ENCODE measurements around the gene TTBK1.

TTBK1 gene

GRCh38 chr6:43273707-43274106 lies 30.4 kb downstream of the TTBK1 start:
- TF ChIP-seq, protein P1, sequence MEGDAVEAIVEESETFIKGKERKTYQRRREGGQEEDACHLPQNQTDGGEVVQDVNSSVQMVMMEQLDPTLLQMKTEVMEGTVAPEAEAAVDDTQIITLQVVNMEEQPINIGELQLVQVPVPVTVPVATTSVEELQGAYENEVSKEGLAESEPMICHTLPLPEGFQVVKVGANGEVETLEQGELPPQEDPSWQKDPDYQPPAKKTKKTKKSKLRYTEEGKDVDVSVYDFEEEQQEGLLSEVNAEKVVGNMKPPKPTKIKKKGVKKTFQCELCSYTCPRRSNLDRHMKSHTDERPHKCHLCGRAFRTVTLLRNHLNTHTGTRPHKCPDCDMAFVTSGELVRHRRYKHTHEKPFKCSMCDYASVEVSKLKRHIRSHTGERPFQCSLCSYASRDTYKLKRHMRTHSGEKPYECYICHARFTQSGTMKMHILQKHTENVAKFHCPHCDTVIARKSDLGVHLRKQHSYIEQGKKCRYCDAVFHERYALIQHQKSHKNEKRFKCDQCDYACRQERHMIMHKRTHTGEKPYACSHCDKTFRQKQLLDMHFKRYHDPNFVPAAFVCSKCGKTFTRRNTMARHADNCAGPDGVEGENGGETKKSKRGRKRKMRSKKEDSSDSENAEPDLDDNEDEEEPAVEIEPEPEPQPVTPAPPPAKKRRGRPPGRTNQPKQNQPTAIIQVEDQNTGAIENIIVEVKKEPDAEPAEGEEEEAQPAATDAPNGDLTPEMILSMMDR (IDR thresholded peaks at IDR 0.05; ENCODE audit: insufficient read depth, low read length) = no peak
- no peak for TF ChIP-seq POLR2AphosphoS5 (IDR thresholded peaks at IDR 0.05; ENCODE audit: low read depth)
- TF ChIP-seq, protein P2, sequence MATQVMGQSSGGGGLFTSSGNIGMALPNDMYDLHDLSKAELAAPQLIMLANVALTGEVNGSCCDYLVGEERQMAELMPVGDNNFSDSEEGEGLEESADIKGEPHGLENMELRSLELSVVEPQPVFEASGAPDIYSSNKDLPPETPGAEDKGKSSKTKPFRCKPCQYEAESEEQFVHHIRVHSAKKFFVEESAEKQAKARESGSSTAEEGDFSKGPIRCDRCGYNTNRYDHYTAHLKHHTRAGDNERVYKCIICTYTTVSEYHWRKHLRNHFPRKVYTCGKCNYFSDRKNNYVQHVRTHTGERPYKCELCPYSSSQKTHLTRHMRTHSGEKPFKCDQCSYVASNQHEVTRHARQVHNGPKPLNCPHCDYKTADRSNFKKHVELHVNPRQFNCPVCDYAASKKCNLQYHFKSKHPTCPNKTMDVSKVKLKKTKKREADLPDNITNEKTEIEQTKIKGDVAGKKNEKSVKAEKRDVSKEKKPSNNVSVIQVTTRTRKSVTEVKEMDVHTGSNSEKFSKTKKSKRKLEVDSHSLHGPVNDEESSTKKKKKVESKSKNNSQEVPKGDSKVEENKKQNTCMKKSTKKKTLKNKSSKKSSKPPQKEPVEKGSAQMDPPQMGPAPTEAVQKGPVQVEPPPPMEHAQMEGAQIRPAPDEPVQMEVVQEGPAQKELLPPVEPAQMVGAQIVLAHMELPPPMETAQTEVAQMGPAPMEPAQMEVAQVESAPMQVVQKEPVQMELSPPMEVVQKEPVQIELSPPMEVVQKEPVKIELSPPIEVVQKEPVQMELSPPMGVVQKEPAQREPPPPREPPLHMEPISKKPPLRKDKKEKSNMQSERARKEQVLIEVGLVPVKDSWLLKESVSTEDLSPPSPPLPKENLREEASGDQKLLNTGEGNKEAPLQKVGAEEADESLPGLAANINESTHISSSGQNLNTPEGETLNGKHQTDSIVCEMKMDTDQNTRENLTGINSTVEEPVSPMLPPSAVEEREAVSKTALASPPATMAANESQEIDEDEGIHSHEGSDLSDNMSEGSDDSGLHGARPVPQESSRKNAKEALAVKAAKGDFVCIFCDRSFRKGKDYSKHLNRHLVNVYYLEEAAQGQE (IDR thresholded peaks at IDR 0.05; ENCODE audit: insufficient replicate concordance, low read depth) = no peak
- no peak for TF ChIP-seq GABPA (IDR thresholded peaks at IDR 0.05; ENCODE audit: low read depth)
- no peak for TF ChIP-seq SPI1 (IDR thresholded peaks at IDR 0.05; ENCODE audit: borderline replicate concordance, low read depth)
- DNase-seq (ENCODE audit: low read depth in 1 of 2, low spot score in 1 of 2) = no peak
- no peak overlapping the region for H3K27ac ChIP-seq (replicated peaks)
- H3K4me3 ChIP-seq (replicated peaks; ENCODE audit: insufficient read depth, low read length) = no peak overlapping the region
- H3K27me3 ChIP-seq (ENCODE audit: insufficient read depth, poor library complexity, severe bottlenecking) = peaks cover 72% of the 10 kb centered on the region

GRCh38 chr6:43274127-43274915 lies 31.0 kb downstream of the TTBK1 start:
- no peak overlapping the region for H3K4me3 ChIP-seq (replicated peaks; ENCODE audit: insufficient read depth, low read length)

DNA sequence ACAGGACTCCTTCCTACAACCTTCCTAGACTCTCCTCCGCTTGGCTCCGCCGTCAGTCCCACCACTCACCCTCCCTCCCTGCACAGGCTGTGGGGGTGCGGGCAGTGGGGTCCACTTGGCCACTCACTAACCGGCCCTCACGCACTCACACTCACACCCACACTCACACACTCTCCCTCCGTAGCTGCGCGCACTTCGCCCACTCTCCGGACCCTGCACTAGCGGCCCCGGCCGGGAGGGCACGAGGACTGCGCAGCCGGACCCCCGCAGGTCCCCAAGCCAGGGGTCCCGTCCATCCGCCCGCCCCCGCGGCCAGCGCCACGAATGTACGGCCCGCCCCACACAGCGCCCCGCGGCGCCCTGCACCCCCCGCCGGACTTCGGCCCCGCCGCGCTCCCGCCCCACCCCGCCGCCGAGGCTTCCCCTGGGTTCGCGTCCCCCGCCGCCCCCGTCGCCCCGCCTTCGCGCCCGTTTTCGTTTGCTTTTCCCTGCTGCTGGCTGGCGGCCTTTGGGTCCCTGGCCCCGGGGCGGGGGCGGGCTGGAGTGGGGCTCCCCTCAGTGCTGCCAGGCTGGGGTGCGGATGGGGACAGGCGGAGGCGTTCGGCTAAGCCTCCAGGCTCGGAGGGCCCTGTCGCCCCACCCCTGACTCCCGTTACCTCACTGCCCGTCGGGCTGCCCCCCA lies 31.8 kb downstream of the TTBK1 start:
- peaks cover 63% of the 10 kb centered on the region for H3K27me3 ChIP-seq (ENCODE audit: insufficient read depth, poor library complexity, severe bottlenecking)
- TF ChIP-seq POLR2AphosphoS5 (IDR thresholded peaks at IDR 0.05; ENCODE audit: low read depth) (no peak), SPI1 (IDR thresholded peaks at IDR 0.05; ENCODE audit: borderline replicate concordance, low read depth) (no peak), GABPA (IDR thresholded peaks at IDR 0.05; ENCODE audit: low read depth) (no peak)
- TF ChIP-seq, protein P1 (IDR thresholded peaks at IDR 0.05; ENCODE audit: insufficient read depth, low read length) = no peak
- TF ChIP-seq, protein P2 (IDR thresholded peaks at IDR 0.05; ENCODE audit: insufficient replicate concordance, low read depth) = no peak
- DNase-seq (ENCODE audit: low read depth in 1 of 2, low spot score in 1 of 2) = no peak
- no peak overlapping the region for H3K4me3 ChIP-seq (replicated peaks; ENCODE audit: insufficient read depth, low read length)
- H3K27ac ChIP-seq (replicated peaks) = no peak overlapping the region

More at GRCh38 chr6:43274127-43274915, 31.0 kb downstream of the TTBK1 start:
- Histone ChIP-seq H3K27me3 (ENCODE audit: insufficient read depth, poor library complexity, severe bottlenecking) (peaks cover 66% of the 10 kb centered on the region), H3K27ac (replicated peaks) (no peak overlapping the region)
- DNase-seq (ENCODE audit: low read depth in 1 of 2, low spot score in 1 of 2) = no peak
- TF ChIP-seq, protein P1 (IDR thresholded peaks at IDR 0.05; ENCODE audit: insufficient read depth, low read length) = no peak
- TF ChIP-seq POLR2AphosphoS5 (IDR thresholded peaks at IDR 0.05; ENCODE audit: low read depth) = no peak
- TF ChIP-seq, protein P2 (IDR thresholded peaks at IDR 0.05; ENCODE audit: insufficient replicate concordance, low read depth) = no peak
- no peak for TF ChIP-seq GABPA (IDR thresholded peaks at IDR 0.05; ENCODE audit: low read depth)
- TF ChIP-seq SPI1 (IDR thresholded peaks at IDR 0.05; ENCODE audit: borderline replicate concordance, low read depth) = no peak
